ENCODE results near the gene HPSE2. TPM values are rescaled to one million over a fixed set of nuclear protein-coding genes. Genes with fewer than 3 reads are reported as not detected.

Gene HPSE2
- total RNA-seq, 6 experiments from 2014 or later = 0.05 to 0.09 TPM; not detected in 4

DNA sequence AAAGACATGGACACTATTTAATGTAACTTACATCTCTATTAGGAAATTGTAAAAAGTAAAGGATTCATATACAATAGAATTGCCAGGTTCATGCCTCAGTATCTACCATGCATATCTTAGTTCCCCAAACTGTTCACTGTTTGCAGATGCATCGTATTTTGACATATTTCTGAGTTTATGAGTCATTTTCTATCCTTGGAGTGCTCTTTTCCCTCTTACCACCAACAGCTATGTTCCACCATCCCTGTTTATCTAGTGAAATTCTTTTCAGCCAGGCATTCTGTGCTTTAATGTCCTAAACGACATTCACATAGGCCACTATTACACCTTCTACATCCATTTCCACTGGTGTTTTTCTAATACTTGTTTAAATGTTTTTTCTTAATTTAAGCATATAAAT is 649.6 kb downstream of the HPSE2 start:
- Mint-ChIP-seq H3K27ac (0 out of 2 replicates have a peak overlapping the region, but pooled peaks have one; percentile 20), H3K4me3 (no peak overlapping the region), H3K27me3 (ENCODE audit: insufficient read depth) (no peaks in the 10 kb centered on the region), H3K4me1 (ENCODE audit: low read depth) (peaks cover 49% of the 10 kb centered on the region), H3K36me3 (ENCODE audit: low read depth) (no peaks in the 10 kb centered on the region), H3K9me3 (no peaks in the 10 kb centered on the region)
- peak; percentile 16 for DNase-seq
- TF ChIP-seq, protein P1, sequence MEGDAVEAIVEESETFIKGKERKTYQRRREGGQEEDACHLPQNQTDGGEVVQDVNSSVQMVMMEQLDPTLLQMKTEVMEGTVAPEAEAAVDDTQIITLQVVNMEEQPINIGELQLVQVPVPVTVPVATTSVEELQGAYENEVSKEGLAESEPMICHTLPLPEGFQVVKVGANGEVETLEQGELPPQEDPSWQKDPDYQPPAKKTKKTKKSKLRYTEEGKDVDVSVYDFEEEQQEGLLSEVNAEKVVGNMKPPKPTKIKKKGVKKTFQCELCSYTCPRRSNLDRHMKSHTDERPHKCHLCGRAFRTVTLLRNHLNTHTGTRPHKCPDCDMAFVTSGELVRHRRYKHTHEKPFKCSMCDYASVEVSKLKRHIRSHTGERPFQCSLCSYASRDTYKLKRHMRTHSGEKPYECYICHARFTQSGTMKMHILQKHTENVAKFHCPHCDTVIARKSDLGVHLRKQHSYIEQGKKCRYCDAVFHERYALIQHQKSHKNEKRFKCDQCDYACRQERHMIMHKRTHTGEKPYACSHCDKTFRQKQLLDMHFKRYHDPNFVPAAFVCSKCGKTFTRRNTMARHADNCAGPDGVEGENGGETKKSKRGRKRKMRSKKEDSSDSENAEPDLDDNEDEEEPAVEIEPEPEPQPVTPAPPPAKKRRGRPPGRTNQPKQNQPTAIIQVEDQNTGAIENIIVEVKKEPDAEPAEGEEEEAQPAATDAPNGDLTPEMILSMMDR (IDR thresholded peaks at IDR 0.05) = no peak

DNA sequence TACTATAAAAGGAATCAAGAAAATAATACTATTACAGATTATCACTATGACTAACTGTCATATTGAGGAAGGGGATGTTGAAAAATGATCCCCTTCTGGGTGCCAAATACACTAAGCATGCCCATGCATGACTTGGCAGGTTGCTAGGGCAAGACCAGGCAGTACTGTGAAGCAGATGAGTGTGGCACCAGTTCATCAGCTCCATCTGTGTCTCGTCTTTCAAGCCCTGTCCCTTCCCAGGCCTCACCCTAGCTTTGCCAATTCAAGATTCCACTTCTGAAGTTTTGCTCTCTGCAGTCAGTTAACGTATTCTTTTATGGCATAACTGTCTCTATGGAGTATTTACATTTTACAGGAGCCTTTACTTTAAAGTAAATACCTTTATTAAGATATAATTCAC is 653.3 kb downstream of the HPSE2 start:
- no peak for DNase-seq
- Mint-ChIP-seq H3K27me3 (ENCODE audit: insufficient read depth) (peaks cover 2% of the 10 kb centered on the region; the same call in 1 of the 2 replicates), H3K4me3 (no peak overlapping the region), H3K27ac (no peak overlapping the region), H3K9me3 (no peaks in the 10 kb centered on the region), H3K36me3 (ENCODE audit: low read depth) (no peaks in the 10 kb centered on the region), H3K4me1 (ENCODE audit: low read depth) (peaks cover 20% of the 10 kb centered on the region)
- TF ChIP-seq, protein P1 (IDR thresholded peaks at IDR 0.05) = no peak

DNA sequence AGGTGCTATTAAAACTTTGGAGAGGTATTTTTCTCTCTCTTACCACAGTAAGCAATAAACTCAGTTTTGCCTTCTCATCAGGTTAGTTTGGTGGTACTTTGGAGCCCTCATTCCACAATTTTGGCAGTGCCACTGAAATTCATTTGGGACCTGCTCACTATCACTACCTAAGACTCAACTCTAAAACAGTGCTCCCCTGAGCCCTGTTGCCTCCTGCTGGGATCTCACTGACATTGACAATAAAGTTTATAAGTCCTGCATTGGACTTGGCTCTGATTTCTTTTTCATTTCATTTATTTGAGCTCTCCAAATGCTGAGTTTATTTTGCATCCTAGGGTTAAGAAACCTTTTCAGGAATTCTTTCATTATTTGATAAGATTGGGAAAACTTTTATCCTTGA is 658.1 kb downstream of the HPSE2 start:
- DNase-seq = no peak
- Mint-ChIP-seq H3K4me3 (no peak overlapping the region), H3K27me3 (ENCODE audit: insufficient read depth) (peaks cover 2% of the 10 kb centered on the region; the same call in 1 of the 2 replicates), H3K36me3 (ENCODE audit: low read depth) (no peaks in the 10 kb centered on the region), H3K9me3 (no peaks in the 10 kb centered on the region), H3K4me1 (ENCODE audit: low read depth) (peaks cover 11% of the 10 kb centered on the region), H3K27ac (no peak overlapping the region)
- TF ChIP-seq, protein P1 (IDR thresholded peaks at IDR 0.05) = peak; percentile 43; the same call in 1 of the 2 replicates

DNA sequence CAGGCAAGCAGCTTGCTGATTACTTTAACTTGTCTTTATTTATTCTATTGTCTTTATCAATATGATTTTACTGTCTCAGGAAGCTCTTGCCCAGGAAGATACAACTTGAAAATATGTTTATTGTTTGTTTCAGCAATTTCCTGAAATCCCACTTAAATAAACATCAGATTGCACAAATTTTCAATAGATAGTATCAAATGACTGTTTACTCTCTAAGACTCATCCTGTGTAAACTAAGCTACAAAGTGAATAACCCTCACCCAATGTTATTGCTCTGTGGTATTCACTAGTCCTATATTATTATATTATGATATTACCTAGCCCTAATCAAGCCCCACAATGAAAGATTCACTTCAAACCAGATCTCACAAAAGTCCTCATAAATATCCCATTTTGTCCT is 658.5 kb downstream of the HPSE2 start:
- DNase-seq = no peak

DNA sequence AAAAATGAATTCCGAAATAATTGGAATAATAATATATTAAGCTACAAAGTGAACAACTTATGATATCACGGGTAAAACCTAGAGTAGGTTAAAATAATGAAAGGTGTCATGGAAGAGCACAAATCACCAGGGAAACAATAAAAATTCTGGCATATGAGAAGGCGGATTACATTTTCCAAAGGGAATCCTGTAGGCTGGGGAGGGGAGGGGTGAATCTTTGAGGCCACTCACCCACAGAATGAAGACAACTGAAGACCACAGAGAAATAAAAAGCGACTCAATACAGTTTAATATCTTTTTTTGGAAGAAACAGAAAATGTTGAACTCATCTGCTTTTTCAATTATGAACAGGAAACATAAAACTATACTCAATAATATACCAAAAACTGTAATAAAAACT is 659.6 kb downstream of the HPSE2 start:
- Mint-ChIP-seq H3K27me3 (ENCODE audit: insufficient read depth) (peaks cover 2% of the 10 kb centered on the region; the same call in 1 of the 2 replicates), H3K4me1 (ENCODE audit: low read depth) (peaks cover 18% of the 10 kb centered on the region), H3K27ac (no peak overlapping the region), H3K9me3 (no peaks in the 10 kb centered on the region), H3K4me3 (no peak overlapping the region), H3K36me3 (ENCODE audit: low read depth) (no peaks in the 10 kb centered on the region)
- no peak for DNase-seq
- TF ChIP-seq, protein P1 (IDR thresholded peaks at IDR 0.05) = no peak

More for the DNA sequence above, 658.5 kb downstream of the HPSE2 start:
- TF ChIP-seq, protein P1 (IDR thresholded peaks at IDR 0.05) = no peak
- H3K27me3 Mint-ChIP-seq (ENCODE audit: insufficient read depth) = peaks cover 2% of the 10 kb centered on the region; the same call in 1 of the 2 replicates
- H3K27ac Mint-ChIP-seq = no peak overlapping the region
- H3K4me3 Mint-ChIP-seq = no peak overlapping the region
- no peaks in the 10 kb centered on the region for H3K36me3 Mint-ChIP-seq (ENCODE audit: low read depth)
- H3K9me3 Mint-ChIP-seq = no peaks in the 10 kb centered on the region
- H3K4me1 Mint-ChIP-seq (ENCODE audit: low read depth) = peaks cover 16% of the 10 kb centered on the region
